GM11168 (cell line): ENCODE results near the gene PNMA6E.
"Not testable (repeated sequence)": the region's sequence is repeated elsewhere in the genome, so short reads cannot be mapped to it uniquely, and the experiment has no call there.

Source experiments
- in situ Hi-C: fragments of 300-500 bp; cut with MboI; formaldehyde crosslinking; loops from one replicate; pipeline ENCODE4 v1.12.0; 2022; ENCODE audit warnings: low sequenced_read_pairs; ENCODE audit not compliant: unreplicated experiment

The PNMA6E gene

DNA sequence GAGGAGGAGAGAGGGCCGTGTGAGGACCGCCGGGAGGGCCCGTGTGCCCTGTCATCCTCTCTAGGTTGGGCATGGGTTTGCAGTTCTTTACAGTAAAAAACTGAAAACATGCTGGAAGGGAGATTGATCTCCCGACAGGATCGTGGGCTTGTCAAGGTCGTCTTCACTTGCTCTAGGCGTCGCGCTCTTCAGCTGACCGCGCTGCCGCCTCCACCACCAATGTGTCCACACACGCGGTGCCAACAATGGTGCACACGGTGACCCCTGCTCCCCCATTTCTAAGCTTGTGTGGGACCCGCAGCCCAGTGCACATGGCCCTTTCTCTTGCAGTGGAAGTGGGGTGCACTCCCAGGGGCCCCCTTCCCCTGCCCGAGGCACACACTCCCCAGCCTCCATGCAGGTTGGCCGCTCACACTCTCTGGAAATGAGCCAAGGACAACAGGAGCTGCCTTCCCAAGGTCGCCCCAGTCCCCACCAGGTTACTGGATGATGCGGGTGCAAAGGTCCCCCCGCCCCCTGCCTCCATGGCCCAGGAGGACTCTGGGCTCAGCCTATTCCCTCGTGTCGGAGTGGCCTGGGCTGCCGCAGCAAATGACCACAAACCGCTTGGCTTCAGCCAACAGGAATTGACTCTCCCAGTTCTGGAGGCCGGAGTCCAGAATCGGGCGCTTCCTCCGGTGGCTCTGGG lies 8.4 kb upstream of the PNMA6E start:
- in situ Hi-C loops = no loop called here

DNA sequence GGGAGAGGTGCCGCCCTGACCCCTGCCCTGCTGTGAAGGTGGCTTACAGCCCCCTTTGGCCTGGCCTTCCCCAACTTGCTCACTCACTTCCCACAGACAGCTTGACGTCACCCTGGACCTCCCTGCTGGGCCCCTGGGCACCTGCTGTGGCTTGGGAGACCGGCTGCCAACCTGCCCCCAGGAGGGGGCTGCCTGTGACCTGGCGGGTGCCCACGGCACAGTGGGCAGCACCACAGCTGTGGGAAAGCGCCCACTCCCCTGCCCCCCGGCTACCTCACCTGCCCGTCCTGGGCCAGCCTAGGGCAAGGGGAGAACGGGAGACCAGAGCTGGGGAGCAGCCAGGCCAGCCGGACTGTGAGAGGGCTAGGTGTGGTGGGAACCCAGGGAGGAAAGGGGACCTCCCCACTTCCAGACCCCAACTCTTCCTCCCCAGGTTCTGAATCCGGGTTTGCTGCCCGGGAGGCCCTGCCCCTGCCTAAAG lies 7.8 kb upstream of the PNMA6E start:
- in situ Hi-C loops = no loop called here

DNA sequence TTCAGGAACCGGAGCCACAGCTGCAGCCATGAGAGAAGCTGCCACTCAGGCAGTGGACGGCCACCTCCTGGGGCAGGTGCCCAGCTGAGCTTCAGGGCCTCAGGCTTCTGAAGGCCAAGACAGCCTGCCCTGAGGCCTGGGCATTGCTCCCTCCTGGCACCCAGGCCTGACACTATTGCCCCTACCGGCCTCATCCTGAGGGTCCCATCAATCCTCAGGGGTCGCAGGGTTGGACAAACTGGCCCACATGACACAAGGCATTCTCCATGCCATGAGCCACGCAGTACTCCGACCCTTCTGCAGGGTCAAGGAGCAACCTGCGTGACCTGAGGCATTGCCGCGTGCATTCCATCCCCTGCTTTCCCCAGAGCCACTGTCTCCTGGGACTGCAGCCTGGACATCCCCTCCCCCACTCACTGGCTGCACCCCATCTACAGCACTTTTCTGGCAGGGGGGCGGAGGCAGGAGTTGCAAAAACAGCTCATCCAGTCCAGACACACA lies 7.1 kb upstream of the PNMA6E start:
- in situ Hi-C loops = no loop called here

DNA sequence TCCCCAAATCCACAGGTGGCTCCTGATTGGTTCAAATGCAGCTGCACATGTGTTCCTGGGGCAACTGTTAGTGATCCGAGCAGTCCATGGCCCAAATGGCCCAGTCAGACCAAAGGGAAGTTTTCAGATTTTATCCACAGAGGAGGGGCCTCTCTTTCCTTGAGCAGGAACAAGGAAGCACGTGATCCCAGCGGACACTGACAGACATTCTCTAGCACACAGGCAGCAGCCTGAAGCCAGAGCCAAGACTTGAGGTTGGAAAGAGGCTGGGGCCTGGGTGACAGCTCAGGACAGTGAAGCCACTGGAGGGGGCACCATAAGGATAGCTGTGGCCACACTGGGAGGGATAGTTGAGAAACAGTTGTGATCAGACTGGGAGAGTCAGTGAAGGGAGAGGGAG lies 6.6 kb upstream of the PNMA6E start:
- in situ Hi-C loops = no loop called here

DNA sequence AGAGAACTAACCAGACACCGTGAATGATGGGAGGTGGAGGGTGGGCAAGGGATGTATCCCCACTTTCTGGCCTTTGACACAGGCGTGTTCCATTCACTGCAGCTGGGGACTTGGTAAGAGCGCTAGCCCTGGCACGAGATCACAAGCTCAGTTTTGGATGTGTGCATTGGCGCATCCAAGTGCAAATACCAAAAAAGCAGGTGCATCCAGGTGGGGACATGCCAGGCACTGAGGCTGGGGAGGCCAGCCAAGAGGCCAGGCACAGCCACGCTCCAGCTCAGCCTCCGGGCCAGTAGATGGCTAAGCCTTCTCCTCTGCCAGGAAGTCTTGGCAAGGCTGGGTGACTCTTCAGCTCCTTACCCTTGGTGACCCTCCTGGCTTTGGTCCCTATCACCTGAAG lies 5.8 kb upstream of the PNMA6E start:
- in situ Hi-C loops = no loop called here

DNA sequence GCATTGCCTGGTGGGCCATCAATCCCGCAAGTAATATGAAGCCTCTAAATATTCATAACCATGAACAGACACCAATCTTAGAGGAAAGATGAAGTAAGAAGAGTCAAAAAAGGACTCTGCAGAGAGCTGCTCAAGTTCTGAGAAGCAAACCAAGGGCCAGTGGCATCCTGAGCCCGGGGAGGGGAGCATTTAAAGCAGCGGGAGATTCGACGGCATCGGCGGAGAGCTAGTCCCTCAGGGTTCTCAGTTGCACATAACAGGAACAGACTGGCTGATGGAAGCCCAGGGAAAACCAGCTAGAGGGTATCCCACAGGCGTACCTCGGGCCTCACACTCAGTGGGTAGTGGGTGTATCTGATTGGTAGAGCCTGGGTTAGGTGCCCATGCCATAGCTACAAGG lies 4.9 kb upstream of the PNMA6E start:
- in situ Hi-C loops = no loop called here

DNA sequence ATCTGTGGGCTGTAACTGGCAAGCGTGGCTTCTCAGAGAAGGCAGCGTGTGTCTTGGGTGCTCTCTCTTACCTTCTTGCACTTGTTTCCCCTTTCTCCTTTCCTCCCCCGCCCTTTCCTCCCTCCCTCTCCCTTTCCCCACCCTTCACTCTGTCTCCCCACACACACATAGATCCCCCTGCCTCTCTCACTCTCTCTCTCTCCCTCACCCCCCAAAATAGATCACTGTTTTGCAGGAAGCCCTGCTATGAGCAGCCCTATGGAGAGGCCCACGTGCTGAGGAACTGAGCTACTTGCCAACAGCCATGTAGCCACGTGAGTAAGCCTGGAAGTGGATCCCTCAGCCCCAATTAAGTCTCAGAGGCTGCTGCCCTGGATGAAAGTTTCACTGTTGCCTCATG lies 4.3 kb upstream of the PNMA6E start:
- in situ Hi-C loops = no loop called here

DNA sequence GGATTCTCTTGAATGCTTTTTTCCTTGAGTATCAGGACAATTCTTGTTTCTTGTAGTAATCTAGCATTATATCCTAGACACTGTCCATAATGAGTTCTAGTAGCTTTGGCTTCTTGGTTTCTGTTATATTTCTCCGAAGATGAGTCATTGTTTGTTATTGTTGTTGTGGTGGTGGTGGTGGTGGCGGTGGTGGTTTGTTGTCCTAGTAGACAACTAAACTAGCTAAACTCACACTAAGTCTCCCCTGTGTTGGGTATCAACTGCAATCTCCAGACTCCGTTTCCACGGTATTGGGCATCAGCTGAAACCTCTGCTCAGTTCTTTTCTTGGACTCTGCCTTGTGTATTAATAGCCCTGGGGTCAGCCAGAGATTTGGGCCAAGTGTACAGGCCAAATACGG lies 3.2 kb upstream of the PNMA6E start:
- in situ Hi-C loops = not testable (repeated sequence)

DNA sequence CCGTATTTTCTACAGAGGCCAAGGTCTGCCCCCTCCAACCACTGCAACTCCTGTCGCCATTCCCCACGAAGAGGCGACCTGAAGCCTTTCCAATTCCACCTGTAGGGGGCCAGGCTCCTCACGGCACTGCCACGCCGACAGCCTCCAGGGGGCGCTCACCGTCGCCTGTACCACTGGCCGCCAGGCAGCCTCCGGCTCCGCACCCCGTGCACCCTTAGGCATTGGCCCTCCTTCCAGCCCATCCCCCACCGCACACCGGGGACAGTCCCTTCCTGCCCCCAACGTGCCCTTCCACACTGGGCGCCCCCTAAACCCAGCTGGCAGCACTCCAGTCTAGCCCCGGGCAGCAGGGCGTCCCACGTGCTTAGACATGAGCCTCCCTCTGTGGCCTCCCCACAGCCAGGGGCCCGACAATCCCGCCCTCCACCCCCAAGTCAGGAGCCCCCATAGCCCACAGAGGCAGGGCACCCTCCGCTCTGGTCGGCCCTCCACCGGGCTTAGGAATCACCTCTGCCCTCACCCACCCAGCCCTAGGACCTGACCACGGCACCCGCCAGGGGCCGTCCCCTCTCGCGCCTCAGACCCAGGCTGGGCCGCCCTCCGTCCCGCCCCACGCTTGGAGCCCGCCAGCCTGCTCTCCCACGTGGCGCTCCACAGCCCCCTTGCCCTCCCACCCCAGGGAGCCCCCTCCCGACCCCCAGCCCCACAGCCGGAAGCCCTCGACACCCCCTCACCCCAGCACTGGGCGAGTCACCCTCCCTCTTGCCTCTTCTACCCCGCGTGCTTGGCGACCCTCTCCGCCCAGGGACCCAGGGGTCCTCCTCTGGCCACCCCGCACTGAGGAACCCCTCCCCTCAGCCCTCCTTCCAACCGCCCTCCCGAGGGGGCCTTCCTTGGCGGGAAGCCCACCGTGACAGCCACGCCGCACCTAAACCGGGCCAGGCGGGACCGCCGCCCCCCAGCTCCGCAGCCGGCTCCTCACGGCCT lies 711 bp downstream of the PNMA6E start:
- in situ Hi-C loops = no loop called here

DNA sequence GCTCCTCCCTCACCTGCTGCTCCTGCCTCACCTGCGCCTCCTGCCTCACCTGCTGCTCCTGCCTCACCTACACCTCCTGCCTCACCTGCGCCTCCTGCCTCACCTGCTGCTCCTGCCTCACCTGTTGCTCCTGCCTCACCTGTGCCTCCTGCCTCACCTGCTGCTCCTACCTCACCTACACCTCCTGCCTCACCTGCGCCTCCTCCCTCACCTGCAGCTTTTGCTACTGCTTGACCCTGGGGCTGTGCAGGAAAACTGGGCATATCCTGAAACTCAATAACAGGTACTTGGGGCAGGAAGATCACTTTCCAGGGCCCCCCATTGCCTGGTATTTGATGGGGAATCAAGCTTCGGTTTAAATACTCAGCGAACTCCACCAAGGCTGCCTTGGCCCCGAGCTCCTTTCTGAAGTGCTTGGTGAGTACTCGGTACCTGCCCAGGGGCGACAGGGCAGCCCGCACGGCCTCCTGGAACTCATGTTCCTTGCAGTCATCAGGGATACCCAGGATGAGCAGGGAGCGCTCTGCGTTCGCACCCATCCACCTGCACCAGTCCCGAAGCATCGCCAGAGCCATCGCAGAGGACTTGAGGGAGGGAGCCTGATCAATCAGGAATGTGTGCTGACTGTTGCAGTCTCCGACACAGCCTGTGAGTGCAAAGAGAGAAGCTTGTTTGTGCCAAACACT lies 2.7 kb downstream of the PNMA6E start:
- in situ Hi-C loops = no loop called here

DNA sequence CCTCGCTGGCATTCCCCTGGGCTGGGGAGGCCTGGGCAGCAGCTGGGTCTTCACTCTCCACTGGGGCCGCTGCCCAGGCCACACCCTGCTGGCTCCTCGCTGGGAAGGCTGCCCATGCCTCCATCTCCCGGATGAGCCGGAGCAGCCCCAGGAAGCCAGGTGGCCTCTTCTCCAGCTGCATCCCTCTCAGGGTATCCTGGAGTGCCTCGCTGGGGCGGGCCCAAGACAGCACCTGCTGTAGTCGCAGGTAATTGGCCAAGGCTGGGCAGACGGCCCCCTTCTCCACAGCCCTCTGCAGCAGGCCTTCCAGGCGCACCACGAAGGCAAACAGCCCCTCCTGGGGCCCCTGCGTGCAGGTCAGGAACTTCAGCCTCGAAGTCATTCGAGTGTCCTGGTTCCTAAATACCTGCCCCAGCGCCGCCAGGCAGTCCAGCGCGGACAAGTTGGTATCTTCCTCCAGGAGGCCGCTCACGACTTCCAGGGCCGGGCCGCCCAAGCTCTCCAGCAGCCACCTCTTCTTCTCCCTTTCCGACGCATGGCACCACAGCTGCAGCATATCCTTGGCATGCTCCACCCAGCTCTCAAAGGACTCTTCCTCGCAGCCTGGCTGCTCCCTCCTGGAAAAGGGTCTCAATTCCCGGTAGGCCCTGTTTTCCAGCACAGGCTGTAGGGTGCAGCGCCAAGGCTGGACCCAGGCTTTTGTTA lies 3.7 kb downstream of the PNMA6E start:
- in situ Hi-C loops = no loop called here

DNA sequence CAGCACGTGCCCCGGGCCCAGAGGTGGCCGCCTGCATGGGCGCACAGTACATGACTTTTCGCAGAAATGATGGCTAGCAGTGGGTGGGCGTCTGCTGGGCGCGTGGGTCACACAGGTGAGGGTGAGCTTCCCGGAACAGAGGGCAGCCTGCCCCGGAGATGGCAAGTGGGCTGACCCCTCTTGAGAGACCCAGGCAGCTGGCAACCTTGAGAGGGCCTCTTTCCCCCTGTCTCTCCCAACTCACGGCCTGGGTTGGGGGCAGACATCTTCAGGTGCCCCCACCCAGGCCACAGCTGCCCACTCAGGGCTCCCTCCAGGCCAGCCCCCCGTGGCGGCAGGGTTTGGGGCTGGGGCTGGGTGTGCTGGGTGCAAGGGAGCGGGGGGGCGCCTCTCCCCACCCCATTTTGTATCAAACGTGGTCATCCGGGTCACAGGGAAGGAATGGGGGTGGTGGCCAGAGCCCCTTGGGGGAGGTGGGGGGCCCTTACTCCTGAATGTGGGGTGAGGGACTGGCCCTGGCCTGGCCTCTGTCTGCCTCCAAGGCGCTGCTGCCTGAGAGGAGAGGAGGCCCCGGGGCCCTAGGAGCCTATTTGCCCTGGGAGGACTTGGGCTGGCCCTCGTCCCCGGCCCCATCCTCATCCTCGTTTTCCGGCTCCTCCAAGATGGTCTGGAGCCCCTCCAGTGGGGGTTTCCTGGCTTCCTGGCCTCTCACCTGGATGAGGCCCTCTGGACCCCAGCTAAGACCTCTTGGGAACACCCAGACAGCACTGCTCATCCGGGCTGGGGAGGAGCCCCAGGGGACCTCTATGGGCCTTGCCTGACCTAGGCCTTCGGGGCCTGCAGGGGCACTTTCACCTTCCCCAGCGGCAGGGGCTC lies 4.6 kb downstream of the PNMA6E start:
- in situ Hi-C loops = no loop called here

DNA sequence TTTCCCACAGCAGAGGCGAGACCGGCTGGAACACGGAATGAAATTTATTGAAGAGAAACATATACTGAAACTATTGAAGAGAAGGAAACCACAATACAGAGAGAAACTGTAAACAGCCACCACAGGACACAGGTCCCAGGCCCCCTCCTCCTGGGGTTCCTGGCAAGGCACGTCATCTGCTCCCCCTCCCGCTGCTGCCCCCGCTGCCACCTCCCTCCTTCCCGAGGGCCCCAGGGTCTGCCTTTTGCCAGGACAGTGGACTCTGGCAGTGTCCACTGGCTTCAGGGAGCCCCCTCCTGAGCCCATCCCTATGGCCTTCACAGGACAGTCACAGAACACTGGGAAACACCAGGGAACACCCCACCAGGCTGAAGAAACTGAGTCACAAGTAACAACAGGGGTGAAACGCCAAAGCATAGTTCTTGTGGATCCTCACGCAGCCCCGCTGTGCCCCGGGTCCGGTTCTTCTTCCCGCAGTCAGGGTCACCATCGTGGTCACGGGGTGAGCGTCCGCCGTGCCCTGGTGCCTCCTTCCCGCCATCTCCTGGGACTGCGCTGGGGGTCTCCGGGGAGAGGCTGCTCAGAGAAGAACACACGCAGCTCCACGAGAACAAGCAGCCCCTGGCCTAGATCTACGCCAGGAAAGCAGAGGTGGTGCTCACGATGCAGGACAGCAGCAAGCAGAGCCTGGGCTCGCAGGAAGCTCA lies 5.4 kb downstream of the PNMA6E start:
- in situ Hi-C loops = no loop called here

DNA sequence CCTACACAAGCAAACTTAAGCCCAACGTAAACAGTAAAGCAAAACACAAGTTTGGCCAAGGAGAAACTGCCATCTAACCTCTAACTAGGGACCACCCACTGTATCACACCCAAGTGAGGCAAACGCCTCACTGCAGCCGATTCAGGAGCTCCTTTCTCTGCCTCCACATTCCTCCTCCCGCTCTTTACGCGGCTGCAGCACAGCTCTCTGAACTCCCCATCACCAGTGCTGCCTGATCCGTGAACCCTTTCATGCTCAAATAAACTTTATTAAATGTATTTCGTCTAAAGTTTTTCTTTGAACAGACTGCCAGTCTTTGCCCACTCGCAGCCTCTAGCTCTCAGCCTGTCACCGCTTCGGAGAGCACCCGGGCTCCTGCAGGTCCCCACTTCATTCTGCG lies 6.5 kb downstream of the PNMA6E start:
- in situ Hi-C loops = no loop called here

DNA sequence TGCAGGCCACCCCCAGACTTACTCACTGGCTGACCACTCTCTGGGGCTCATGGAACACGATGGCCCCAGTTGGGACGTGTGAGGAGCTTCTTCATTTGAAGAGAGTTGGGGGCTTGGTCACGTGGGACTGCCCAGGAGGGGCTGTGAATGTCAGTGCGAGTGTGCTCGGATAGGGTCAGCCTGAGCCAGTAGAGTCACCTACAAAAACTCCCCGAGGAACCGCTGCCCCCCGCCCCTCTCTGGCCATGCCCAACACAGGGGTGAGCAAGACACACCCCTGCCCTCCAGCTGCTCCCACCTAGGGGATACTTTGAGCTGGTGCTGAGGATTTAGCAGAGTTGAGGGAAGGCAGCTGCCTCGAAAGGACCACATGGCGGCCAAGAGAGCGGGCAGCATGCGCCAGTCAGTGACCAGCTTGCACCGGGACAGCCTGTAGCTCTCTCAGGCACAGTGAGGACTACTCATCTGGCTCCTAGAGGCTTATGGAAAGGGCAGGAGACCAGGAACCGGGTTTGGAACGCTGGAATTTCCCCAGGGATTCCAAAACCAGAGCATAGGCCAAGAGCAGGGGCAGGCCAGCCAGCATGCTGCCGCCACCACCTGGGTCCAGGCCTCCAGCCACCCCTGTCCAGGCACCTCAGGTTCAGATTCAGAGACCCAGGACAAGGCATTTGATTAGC lies 8.4 kb downstream of the PNMA6E start:
- in situ Hi-C loops = no loop called here

DNA sequence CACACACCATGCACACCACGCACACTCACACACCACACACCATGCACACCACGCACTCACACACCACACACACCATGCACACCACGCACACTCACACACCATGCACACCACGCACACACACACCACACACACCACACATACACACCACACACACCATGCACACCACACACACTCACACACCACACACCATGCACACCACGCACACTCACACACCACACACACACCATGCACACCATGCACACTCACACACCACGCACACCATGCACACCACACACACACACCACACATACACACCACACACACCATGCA lies 11.7 kb downstream of the PNMA6E start:
- in situ Hi-C loops = not testable (repeated sequence)

DNA sequence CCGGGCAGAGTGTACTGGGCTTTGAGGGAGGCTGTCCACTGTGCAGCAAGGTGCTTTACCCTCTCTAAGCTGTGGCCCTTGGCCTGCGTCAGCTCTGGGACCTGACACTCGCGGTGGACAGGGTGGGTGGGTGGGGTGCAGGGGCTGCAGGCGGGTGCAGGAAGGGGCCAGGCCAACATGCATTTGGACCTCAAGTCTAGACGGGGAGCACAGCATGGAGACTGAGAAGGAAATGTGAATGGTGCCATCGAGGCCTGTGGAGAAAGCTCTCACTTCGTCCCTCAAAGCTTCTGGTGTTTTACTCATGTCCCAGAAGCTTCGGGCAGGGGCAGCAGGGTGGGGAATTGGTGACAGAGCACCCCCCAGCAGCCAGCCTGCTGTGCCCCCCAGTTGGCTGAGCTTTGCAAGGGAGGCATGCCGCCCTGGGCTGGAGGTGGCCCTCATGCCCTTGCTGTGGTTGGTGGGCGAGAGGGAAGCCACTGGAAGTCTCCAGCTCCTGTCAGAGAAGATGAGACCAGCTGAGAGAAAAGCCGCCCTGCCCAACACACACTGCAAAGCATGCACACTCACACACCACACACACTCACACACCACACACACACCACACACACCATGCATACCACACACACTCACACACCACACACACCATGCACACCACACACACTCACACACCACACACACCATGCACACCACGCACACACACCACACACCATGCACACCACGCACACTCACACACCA lies 12.3 kb downstream of the PNMA6E start:
- in situ Hi-C loops = no loop called here
